ENCODE data around the gene STOML3. TPM values are rescaled to one million over a fixed set of nuclear protein-coding genes. Genes with fewer than 3 reads are reported as not detected.

STOML3 gene
- total and polyA plus RNA-seq, 2 of the 8 experiments (the other 6 are each of a cell fraction or from before 2014, with no cell fraction given): 0.06 TPM; not detected in 1

GRCh38 chr13:39013462-39013861, 22.8 kb upstream of the STOML3 start (continued):
- no peak for TF ChIP-seq CHD7 (IDR thresholded peaks at IDR 0.05; ENCODE audit: insufficient replicate concordance, low read length)
